ENCODE measurements around the gene C3AR1.

- TF ChIP-seq POLR2A (IDR thresholded peaks at IDR 0.05; ENCODE audit: low read length) = no peak
- no peak for TF ChIP-seq GATA1 (IDR thresholded peaks at IDR 0.05; ENCODE audit: low read depth, low read length)
Observed at GRCh38 chr12:8012651-8013309, 53.4 kb downstream of the C3AR1 start.
